CD14-positive monocyte (primary cell): Measurements from ENCODE around the gene DLX6. TPM values are rescaled to one million over a fixed set of nuclear protein-coding genes. Genes with fewer than 3 reads are reported as not detected.

ENCODE experiments used
- DNase-seq, 3 donors: peaks; one replicate each; pipeline ENCODE4 v3.0.0-alpha.2; 2011 to 2022
- H2AFZ ChIP-seq: 2 replicates; pipeline ENCODE4 v1.6.0; 2012; ENCODE audit warnings: mild to moderate bottlenecking, low read depth, low read length, inconsistent platforms; ENCODE audit not compliant: insufficient read depth, poor library complexity, severe bottlenecking
- H3K27ac ChIP-seq, 2 donors: 1 replicate in 1 of 2; 2 replicates in 1 of 2; pipeline ENCODE4 v1.5.1; 2012 to 2013; ENCODE audit warnings: low read length in 2 of 2, control low read depth in 1 of 2, inconsistent platforms in 1 of 2, low read depth in 1 of 2, mild to moderate bottlenecking in 1 of 2
- H3K27me3 ChIP-seq, 2 donors: one replicate each; pipeline versions ENCODE4 v1.6.0 to v1.6.1; 2011 to 2013; ENCODE audit warnings: low read length in 2 of 2; ENCODE audit not compliant: control insufficient read depth in 2 of 2, insufficient read depth in 2 of 2
- H3K36me3 ChIP-seq, 2 donors: replicated peaks in 1 of 2; 1 replicate in 1 of 2; 2 replicates in 1 of 2; pipeline versions ENCODE4 v1.5.1 to v1.6.1; 2012 to 2013; ENCODE audit warnings: low read length in 2 of 2, control low read depth in 1 of 2, inconsistent platforms in 1 of 2, mild to moderate bottlenecking in 1 of 2; ENCODE audit not compliant: insufficient read depth in 2 of 2, control insufficient read depth in 1 of 2
- H3K4me1 ChIP-seq, 2 donors: 1 replicate in 1 of 2; 2 replicates in 1 of 2; pipeline versions ENCODE4 v1.5.1 to v1.6.1; 2012 to 2013; ENCODE audit warnings: low read length in 2 of 2, control low read depth in 1 of 2, inconsistent platforms in 1 of 2, mild to moderate bottlenecking in 1 of 2, moderate library complexity in 1 of 2; ENCODE audit not compliant: insufficient read depth in 2 of 2, control insufficient read depth in 1 of 2
- H3K4me2 ChIP-seq: replicated peaks from 2 replicates; pipeline ENCODE3; 2012; ENCODE audit warnings: low read length, moderate library complexity, mild to moderate bottlenecking; ENCODE audit not compliant: poor library complexity, severe bottlenecking; ENCODE audit errors: extremely low read depth
- H3K4me3 ChIP-seq, 3 experiments: fragments of 200-600 bp in 1 of 3; sonication (generic) in 1 of 3; replicated peaks in 1 of 3; 1 replicate in 2 of 3; 2 replicates in 1 of 3; pipeline ENCODE4 v1.5.1; 2011 to 2013; ENCODE audit warnings: low read length in 3 of 3, mild to moderate bottlenecking in 3 of 3, control low read depth in 2 of 3, low read depth in 2 of 3, inconsistent platforms in 1 of 3, moderate library complexity in 1 of 3
- H3K79me2 ChIP-seq: 2 replicates; pipeline ENCODE4 v1.6.0; 2012; ENCODE audit warnings: mild to moderate bottlenecking, control low read depth, inconsistent platforms, low read length, moderate library complexity; ENCODE audit not compliant: insufficient read depth
- H3K9ac ChIP-seq: 2 replicates; pipeline ENCODE4 v1.6.0; 2017; ENCODE audit warnings: low read length, mild to moderate bottlenecking; ENCODE audit not compliant: insufficient read depth, poor library complexity, severe bottlenecking
- H3K9me3 ChIP-seq, 2 donors: replicated peaks in 1 of 2; 1 replicate in 1 of 2; 2 replicates in 1 of 2; pipeline versions ENCODE4 v1.5.1 to v1.6.1; 2012 to 2013; ENCODE audit warnings: low read length in 2 of 2, control low read depth in 1 of 2; ENCODE audit not compliant: control insufficient read depth in 1 of 2, insufficient read depth in 1 of 2
- H4K20me1 ChIP-seq: 2 replicates; pipeline ENCODE4 v1.6.0; 2012; ENCODE audit warnings: mild to moderate bottlenecking, low read length, control low read depth, moderate library complexity; ENCODE audit not compliant: insufficient read depth
- H3K27ac Mint-ChIP-seq, 7 donors: one replicate each; pipeline ENCODE4 v1.8.0; 2020; ENCODE audit warnings: mild to moderate bottlenecking in 7 of 7, mixed read lengths in 7 of 7, moderate library complexity in 6 of 7, inconsistent platforms in 2 of 7
- H3K27me3 Mint-ChIP-seq, 3 donors: one replicate each; pipeline ENCODE4 v1.8.0; 2021 to 2022; ENCODE audit warnings: low read depth in 3 of 3, mild to moderate bottlenecking in 3 of 3, mixed read lengths in 3 of 3, moderate library complexity in 3 of 3, inconsistent platforms in 1 of 3
- H3K36me3 Mint-ChIP-seq, 2 donors: one replicate each; pipeline ENCODE4 v1.8.0; 2020; ENCODE audit warnings: mixed read lengths in 2 of 2, inconsistent platforms in 1 of 2, mild to moderate bottlenecking in 1 of 2
- H3K4me1 Mint-ChIP-seq: one replicate; pipeline ENCODE4 v1.8.0; 2020; ENCODE audit warnings: mild to moderate bottlenecking, mixed read lengths
- H3K4me3 Mint-ChIP-seq, 2 donors: one replicate each; pipeline ENCODE4 v1.8.0; 2020; ENCODE audit warnings: mild to moderate bottlenecking in 2 of 2, mixed read lengths in 2 of 2, moderate library complexity in 1 of 2
- H3K9me3 Mint-ChIP-seq, 7 donors: one replicate each; pipeline ENCODE4 v1.8.0; 2020 to 2022; ENCODE audit warnings: mixed read lengths in 7 of 7, mild to moderate bottlenecking in 6 of 7, moderate library complexity in 6 of 7, inconsistent platforms in 2 of 7
- WGBS: methylation state at CpG from one replicate; pipeline ENCODE4 v1.1.5; 2013; ENCODE audit warnings: missing lambda C conversion rate; ENCODE audit not compliant: insufficient coverage; 5-methylcytosine and 5-hydroxymethylcytosine counted together
- intact Hi-C, 2 donors: fragments of 100-400 bp; cut with micrococcal nuclease; formaldehyde crosslinking; loops; one replicate each; pipeline versions ENCODE4 v1.15.0 to v1.15.1; 2023
- polyA plus RNA-seq, 3 donors: library from polyadenylated mRNA; depleted of rRNA in 1 of 3; unstranded in 2 of 3; stranded (reverse) in 1 of 3; fragments of 300-500 nt in 2 of 3; fragments of >200 nt in 1 of 3; fragmentation: Illumina TruSeq in 2 of 3; gene quantifications; 1 replicate in 2 of 3; 2 replicates in 1 of 3; pipeline ENCODE4 v1.2.3, GENCODE V29; 2012 to 2021
- small RNA-seq: library from RNA; depleted of rRNA; stranded (forward); fragments of <200 nt; gene quantifications from one replicate; pipeline ENCODE3, GENCODE V24; 2012; ENCODE audit warnings: low read depth; ENCODE audit not compliant: insufficient read length
- TF ChIP-seq, protein P1 (sequence below): fragments of 200-600 bp; IDR thresholded peaks from one replicate; pipeline ENCODE4 v1.8.0; 2022; ENCODE audit warnings: antibody characterized with exemption, mild to moderate bottlenecking

The DLX6 gene
- polyA plus RNA-seq, 3 donors = not detected

DNA sequence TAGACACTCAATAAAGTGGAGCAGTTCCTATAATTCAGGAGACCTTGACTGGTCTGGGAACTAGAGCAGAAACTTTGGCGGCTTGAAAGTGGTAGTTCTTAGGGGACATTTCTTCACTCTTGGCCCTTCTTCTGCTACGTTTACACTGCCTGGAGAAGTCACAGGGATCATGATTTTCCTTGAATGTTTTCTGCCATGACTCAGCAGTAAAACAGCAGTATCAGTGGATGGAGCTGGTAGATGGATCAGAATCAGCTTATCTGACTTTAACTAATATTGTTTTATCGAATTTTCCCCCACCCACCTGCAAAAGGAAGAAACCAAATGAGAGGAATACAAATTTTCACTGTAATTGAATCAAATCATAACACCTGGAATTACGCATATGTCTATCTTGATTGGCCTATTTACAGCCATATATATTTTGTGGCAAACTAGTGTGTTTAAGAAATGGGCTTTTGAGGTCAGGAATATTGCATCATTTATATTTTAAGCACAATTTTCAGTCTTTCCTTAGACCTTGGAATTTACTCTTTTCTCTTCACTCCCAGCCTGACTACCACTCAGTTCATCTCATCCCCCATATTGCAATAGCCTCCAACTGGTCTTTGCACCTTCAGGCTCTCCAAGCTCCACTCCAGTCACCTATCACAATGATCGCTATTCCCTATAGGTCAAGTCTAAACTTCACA, 34.2 kb downstream of the DLX6 start:
- H3K27me3 ChIP-seq = peaks cover 7 to 9% of the 10 kb centered on the region in 2 donors
- H3K9me3 ChIP-seq = peaks cover 0 to 4% of the 10 kb centered on the region in 2 donors
- H4K20me1 ChIP-seq = no peaks in the 10 kb centered on the region
- H3K27me3 Mint-ChIP-seq = peaks cover 9 to 14% (median 11%) of the 10 kb centered on the region in 3 donors
- H2AFZ ChIP-seq = no peak overlapping the region
- no peak overlapping the region for H3K27ac Mint-ChIP-seq
- H3K4me3 ChIP-seq = no peak overlapping the region
- no peak overlapping the region for H3K27ac ChIP-seq
- no peaks in the 10 kb centered on the region for H3K4me1 Mint-ChIP-seq
- H3K79me2 ChIP-seq = no peaks in the 10 kb centered on the region
- H3K4me3 Mint-ChIP-seq = no peak overlapping the region
- no peaks in the 10 kb centered on the region for H3K36me3 Mint-ChIP-seq
- TF ChIP-seq, protein P1, sequence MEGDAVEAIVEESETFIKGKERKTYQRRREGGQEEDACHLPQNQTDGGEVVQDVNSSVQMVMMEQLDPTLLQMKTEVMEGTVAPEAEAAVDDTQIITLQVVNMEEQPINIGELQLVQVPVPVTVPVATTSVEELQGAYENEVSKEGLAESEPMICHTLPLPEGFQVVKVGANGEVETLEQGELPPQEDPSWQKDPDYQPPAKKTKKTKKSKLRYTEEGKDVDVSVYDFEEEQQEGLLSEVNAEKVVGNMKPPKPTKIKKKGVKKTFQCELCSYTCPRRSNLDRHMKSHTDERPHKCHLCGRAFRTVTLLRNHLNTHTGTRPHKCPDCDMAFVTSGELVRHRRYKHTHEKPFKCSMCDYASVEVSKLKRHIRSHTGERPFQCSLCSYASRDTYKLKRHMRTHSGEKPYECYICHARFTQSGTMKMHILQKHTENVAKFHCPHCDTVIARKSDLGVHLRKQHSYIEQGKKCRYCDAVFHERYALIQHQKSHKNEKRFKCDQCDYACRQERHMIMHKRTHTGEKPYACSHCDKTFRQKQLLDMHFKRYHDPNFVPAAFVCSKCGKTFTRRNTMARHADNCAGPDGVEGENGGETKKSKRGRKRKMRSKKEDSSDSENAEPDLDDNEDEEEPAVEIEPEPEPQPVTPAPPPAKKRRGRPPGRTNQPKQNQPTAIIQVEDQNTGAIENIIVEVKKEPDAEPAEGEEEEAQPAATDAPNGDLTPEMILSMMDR = no peak
- intact Hi-C loops = no loop called here
- H3K4me2 ChIP-seq = no peak overlapping the region
- no peaks in the 10 kb centered on the region for H3K36me3 ChIP-seq
- H3K4me1 ChIP-seq = no peaks in the 10 kb centered on the region
- 79% methylated on average over 1 of the region's 5 CpGs for WGBS
- no peak for DNase-seq
- peaks cover 0 to 7% (median 4%) of the 10 kb centered on the region in 7 donors for H3K9me3 Mint-ChIP-seq
- no peak overlapping the region for H3K9ac ChIP-seq

DNA sequence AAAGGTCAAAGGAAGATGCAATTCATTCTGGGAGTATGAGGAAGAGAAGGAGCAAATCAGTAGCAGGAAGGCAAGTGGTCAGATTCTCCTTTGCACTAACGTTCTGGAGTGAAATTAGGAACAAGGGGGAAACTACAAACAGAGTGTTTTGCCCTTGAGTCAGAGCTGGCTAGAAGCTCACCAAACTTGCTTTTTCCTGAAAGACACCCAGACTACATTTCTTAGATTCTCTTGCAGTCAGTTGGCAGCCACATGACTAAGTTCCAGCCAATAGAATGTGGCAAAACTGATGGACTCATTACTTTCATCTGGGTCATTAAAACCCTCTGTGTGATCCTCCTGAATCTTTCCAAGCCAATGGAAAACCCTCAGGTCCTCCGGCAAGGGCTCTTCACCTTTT, 37.9 kb downstream of the DLX6 start:
- Histone ChIP-seq H3K36me3 (no peaks in the 10 kb centered on the region), H3K4me1 (no peaks in the 10 kb centered on the region), H3K27me3 (peaks cover 7 to 9% of the 10 kb centered on the region in 2 donors), H3K27ac (no peak overlapping the region), H3K4me3 (no peak overlapping the region), H3K9me3 (no peaks in the 10 kb centered on the region), H4K20me1 (no peaks in the 10 kb centered on the region), H3K4me2 (no peak overlapping the region), H3K79me2 (no peaks in the 10 kb centered on the region), H2AFZ (no peak overlapping the region), H3K9ac (no peak overlapping the region)
- peaks cover 0 to 10% (median 0%) of the 10 kb centered on the region in 7 donors for H3K9me3 Mint-ChIP-seq
- H3K36me3 Mint-ChIP-seq = no peaks in the 10 kb centered on the region
- WGBS = 0% methylated on average over 1 of the region's 2 CpGs
- no peaks in the 10 kb centered on the region for H3K4me1 Mint-ChIP-seq
- H3K27me3 Mint-ChIP-seq = peaks cover 6 to 16% (median 13%) of the 10 kb centered on the region in 3 donors
- TF ChIP-seq, protein P1 = no peak
- H3K27ac Mint-ChIP-seq = no peak overlapping the region
- H3K4me3 Mint-ChIP-seq = no peak overlapping the region
- no peak for DNase-seq
- intact Hi-C loops = no loop called here

Small RNA genes lying within 50 kb of the gene (small RNA-seq; reads per million reads assigned to genes)
- gene RF01778 (not detected), gene RF01887 (not detected), gene RF01888 (not detected)

Other genes with a start within 250 kb of the DLX6 start
- not detected for gene DLX5, start 19.3 kb downstream of the DLX6 start, polyA plus RNA-seq
- gene SDHAF3, start 112.1 kb downstream of the DLX6 start, polyA plus RNA-seq = 10 to 100 TPM in 2 of 3 donors, 1 to 10 TPM in 1; 2.9 to 23.3 (median 23.2) TPM